H9 (cell line): ENCODE data around the gene GRIN3B. TPM values are rescaled to one million over a fixed set of nuclear protein-coding genes. Genes with fewer than 3 reads are reported as not detected.

Experiments used
- DNase-seq: peaks from one replicate; pipeline ENCODE4 v3.0.0-alpha.2; 2017
- H2AFZ ChIP-seq: one replicate; pipeline ENCODE4 v1.6.1; 2013; ENCODE audit warnings: mild to moderate bottlenecking, low read length, control low read depth, moderate library complexity
- H2AK5ac ChIP-seq: 2 replicates; pipeline ENCODE4 v1.6.1; 2013; ENCODE audit warnings: low read length, control low read depth, mixed read lengths; ENCODE audit not compliant: insufficient read length
- H2BK120ac ChIP-seq: one replicate; pipeline ENCODE4 v1.6.1; 2013; ENCODE audit warnings: low read depth, mild to moderate bottlenecking, low read length, control low read depth, inconsistent platforms; ENCODE audit not compliant: poor library complexity, severe bottlenecking
- H2BK12ac ChIP-seq: 2 replicates; pipeline ENCODE4 v1.6.1; 2013; ENCODE audit warnings: low read length, control low read depth, mixed read lengths, low read depth; ENCODE audit not compliant: insufficient read length
- H2BK15ac ChIP-seq: 2 replicates; pipeline ENCODE4 v1.6.1; 2013; ENCODE audit warnings: low read depth, low read length, control low read depth
- H2BK20ac ChIP-seq: one replicate; pipeline ENCODE4 v1.6.1; 2013; ENCODE audit warnings: low read depth, mild to moderate bottlenecking, low read length, control low read depth, inconsistent platforms; ENCODE audit not compliant: poor library complexity, severe bottlenecking
- H2BK5ac ChIP-seq: 2 replicates; pipeline ENCODE4 v1.6.1; 2013; ENCODE audit warnings: low read length, control low read depth, mixed read lengths; ENCODE audit not compliant: insufficient read length
- H3K14ac ChIP-seq: 2 replicates; pipeline ENCODE4 v1.6.1; 2013; ENCODE audit warnings: low read length, control low read depth; ENCODE audit not compliant: insufficient read depth
- H3K18ac ChIP-seq: 2 replicates; pipeline ENCODE4 v1.6.1; 2013; ENCODE audit warnings: low read depth, mild to moderate bottlenecking, mixed read lengths, low read length, control low read depth; ENCODE audit not compliant: insufficient read length
- H3K23ac ChIP-seq: 2 replicates; pipeline ENCODE4 v1.6.1; 2013; ENCODE audit warnings: low read length, control low read depth, mixed read lengths, low read depth; ENCODE audit not compliant: insufficient read length
- H3K23me2 ChIP-seq: 2 replicates; pipeline ENCODE4 v1.6.1; 2013; ENCODE audit warnings: low read depth, mild to moderate bottlenecking, mixed read lengths, low read length, control low read depth; ENCODE audit not compliant: insufficient read length, poor library complexity, severe bottlenecking
- H3K27ac ChIP-seq: 2 replicates; pipeline ENCODE4 v1.5.1; 2013; ENCODE audit warnings: low read length, control low read depth, mixed read lengths, low read depth; ENCODE audit not compliant: insufficient read length
- H3K27me3 ChIP-seq: 2 replicates; pipeline ENCODE4 v1.6.1; 2013; ENCODE audit warnings: low read length, control low read depth, inconsistent platforms; ENCODE audit not compliant: insufficient read depth
- H3K4ac ChIP-seq: 2 replicates; pipeline ENCODE4 v1.6.1; 2013; ENCODE audit warnings: low read depth, mild to moderate bottlenecking, control low read depth, inconsistent platforms, low read length, moderate library complexity
- H3K4me1 ChIP-seq: 2 replicates; pipeline ENCODE4 v1.6.1; 2013; ENCODE audit warnings: low read length, control low read depth, inconsistent platforms; ENCODE audit not compliant: insufficient read depth
- H3K4me2 ChIP-seq: 2 replicates; pipeline ENCODE4 v1.6.1; 2013; ENCODE audit warnings: low read length, control low read depth, mixed read lengths; ENCODE audit not compliant: insufficient read length, insufficient read depth
- H3K56ac ChIP-seq: 2 replicates; pipeline ENCODE4 v1.6.1; 2013; ENCODE audit warnings: low read depth, mild to moderate bottlenecking, mixed read lengths, low read length, control low read depth; ENCODE audit not compliant: insufficient read length
- H3K79me1 ChIP-seq: 2 replicates; pipeline ENCODE4 v1.6.1; 2013; ENCODE audit warnings: low read depth, mild to moderate bottlenecking, moderate library complexity, low read length, control low read depth, inconsistent platforms; ENCODE audit not compliant: insufficient read depth, poor library complexity, severe bottlenecking
- H3K79me2 ChIP-seq: 2 replicates; pipeline ENCODE4 v1.6.1; 2013; ENCODE audit warnings: low read length, control low read depth, inconsistent platforms; ENCODE audit not compliant: insufficient read depth
- H3K9ac ChIP-seq: 2 replicates; pipeline ENCODE4 v1.6.1; 2013; ENCODE audit warnings: low read length, control low read depth, mixed read lengths; ENCODE audit not compliant: insufficient read length; ENCODE audit errors: extremely low read depth
- H3K9me3 ChIP-seq: one replicate; pipeline ENCODE4 v1.6.1; 2013; ENCODE audit warnings: low read depth, low read length, inconsistent platforms; ENCODE audit not compliant: control insufficient read depth
- H3T11ph ChIP-seq: one replicate; pipeline ENCODE4 v1.6.1; 2013; ENCODE audit warnings: mild to moderate bottlenecking, low read length, control low read depth, inconsistent platforms
- H4K20me1 ChIP-seq: one replicate; pipeline ENCODE4 v1.6.1; 2013; ENCODE audit not compliant: control insufficient read depth, insufficient read length, insufficient read depth
- H4K5ac ChIP-seq: 2 replicates; pipeline ENCODE4 v1.6.1; 2013; ENCODE audit warnings: low read depth, mild to moderate bottlenecking, mixed read lengths, low read length, control low read depth; ENCODE audit not compliant: insufficient read length
- H4K8ac ChIP-seq: replicated peaks from 2 replicates; pipeline ENCODE4 v1.6.1; 2013; ENCODE audit warnings: low read length, control low read depth, mixed read lengths, low read depth; ENCODE audit not compliant: insufficient read length
- H4K91ac ChIP-seq: 2 replicates; pipeline ENCODE4 v1.6.1; 2013; ENCODE audit warnings: low read depth, mild to moderate bottlenecking, moderate library complexity, mixed read lengths, low read length, control low read depth; ENCODE audit not compliant: insufficient read length
- H3K27ac Mint-ChIP-seq, 3 experiments: 2 replicates in 2 of 3; 3 replicates in 1 of 3; pipeline ENCODE4 v1.8.0; 2020 to 2021; ENCODE audit warnings: mixed read lengths in 3 of 3, mild to moderate bottlenecking in 1 of 3, moderate library complexity in 1 of 3
- H3K27me3 Mint-ChIP-seq: 2 replicates; pipeline ENCODE4 v1.8.0; 2021; ENCODE audit warnings: low read depth, mild to moderate bottlenecking, moderate library complexity, mixed read lengths
- H3K36me3 Mint-ChIP-seq, 3 experiments: 2 replicates in 2 of 3; 3 replicates in 1 of 3; pipeline ENCODE4 v1.8.0; 2020 to 2021; ENCODE audit warnings: low read depth in 3 of 3, mixed read lengths in 3 of 3; ENCODE audit not compliant: insufficient read depth in 1 of 3
- H3K4me1 Mint-ChIP-seq, 2 experiments: 2 replicates each; pipeline ENCODE4 v1.8.0; 2020; ENCODE audit warnings: mixed read lengths in 2 of 2
- H3K4me3 Mint-ChIP-seq, 2 experiments: 2 replicates in 1 of 2; 3 replicates in 1 of 2; pipeline ENCODE4 v1.8.0; 2020 to 2021; ENCODE audit warnings: mild to moderate bottlenecking in 2 of 2, mixed read lengths in 2 of 2, moderate library complexity in 1 of 2
- H3K9me3 Mint-ChIP-seq, 2 experiments: 2 replicates in 1 of 2; 3 replicates in 1 of 2; pipeline ENCODE4 v1.8.0; 2020; ENCODE audit warnings: mild to moderate bottlenecking in 2 of 2, mixed read lengths in 2 of 2, moderate library complexity in 1 of 2
- WGBS: extraction: QIAGEN DNeasy Blood & Tissue Kit; methylation state at CpG from one replicate; pipeline ENCODE4 v1.1.7; 2013; ENCODE audit warnings: missing lambda C conversion rate, low lambda C conversion rate, mixed read lengths; ENCODE audit not compliant: insufficient read length; ENCODE audit errors: extremely low coverage; 5-methylcytosine and 5-hydroxymethylcytosine counted together
- total RNA-seq: library from RNA; stranded (reverse); gene quantifications from 2 replicates; pipeline ENCODE4 v1.2.1, GENCODE V29; 2021
- TF ChIP-seq, protein P1 (sequence below): fragments of 200-600 bp; sonication (generic); conservative IDR thresholded peaks from 3 replicates; pipeline ENCODE4 v1.8.0; 2021; ENCODE audit warnings: antibody characterized with exemption, mild to moderate bottlenecking

GRIN3B gene
- total RNA-seq, 1 experiment from 2014 or later: 1.0 TPM

- H3K23me2 ChIP-seq: no peaks in the 10 kb centered on the region
- H3K18ac ChIP-seq: no peak overlapping the region
- no peak overlapping the region for H3K23ac ChIP-seq
- no peaks in the 10 kb centered on the region for H3K9me3 ChIP-seq
- no peak overlapping the region for H4K5ac ChIP-seq
- no peak for DNase-seq
- Mint-ChIP-seq H3K4me3 (no peak overlapping the region), H3K27me3 (peaks cover 8% of the 10 kb centered on the region), H3K27ac (peak overlapping the region in 2 of 3 experiments; percentile 39 to 59; a peak in 2 of 7 replicates), H3K9me3 (no peaks in the 10 kb centered on the region), H3K36me3 (peaks cover 0 to 20% (median 18%) of the 10 kb centered on the region in 3 experiments; a peak in 5 of 7 replicates), H3K4me1 (no peaks in the 10 kb centered on the region)
- WGBS: no CpG with 5 or more reads among the region's 27 CpGs
- H3K4ac ChIP-seq: no peak overlapping the region
- no peak overlapping the region for H2BK120ac ChIP-seq
- no peak overlapping the region for H4K91ac ChIP-seq
- H3K27ac ChIP-seq: no peak overlapping the region
- H3K14ac ChIP-seq: no peak overlapping the region
- H3K79me1 ChIP-seq: no peaks in the 10 kb centered on the region
- no peak overlapping the region for H3K4me2 ChIP-seq
- no peak overlapping the region for H3K9ac ChIP-seq
- no peaks in the 10 kb centered on the region for H4K20me1 ChIP-seq
- no peaks in the 10 kb centered on the region for H3K27me3 ChIP-seq
- no peak overlapping the region for H2BK5ac ChIP-seq
- no peak overlapping the region for H4K8ac ChIP-seq
- H2BK15ac ChIP-seq: no peak overlapping the region
- no peak overlapping the region for H2AK5ac ChIP-seq
- H2AFZ ChIP-seq: no peak overlapping the region
- H3K56ac ChIP-seq: no peak overlapping the region
- TF ChIP-seq, protein P1, sequence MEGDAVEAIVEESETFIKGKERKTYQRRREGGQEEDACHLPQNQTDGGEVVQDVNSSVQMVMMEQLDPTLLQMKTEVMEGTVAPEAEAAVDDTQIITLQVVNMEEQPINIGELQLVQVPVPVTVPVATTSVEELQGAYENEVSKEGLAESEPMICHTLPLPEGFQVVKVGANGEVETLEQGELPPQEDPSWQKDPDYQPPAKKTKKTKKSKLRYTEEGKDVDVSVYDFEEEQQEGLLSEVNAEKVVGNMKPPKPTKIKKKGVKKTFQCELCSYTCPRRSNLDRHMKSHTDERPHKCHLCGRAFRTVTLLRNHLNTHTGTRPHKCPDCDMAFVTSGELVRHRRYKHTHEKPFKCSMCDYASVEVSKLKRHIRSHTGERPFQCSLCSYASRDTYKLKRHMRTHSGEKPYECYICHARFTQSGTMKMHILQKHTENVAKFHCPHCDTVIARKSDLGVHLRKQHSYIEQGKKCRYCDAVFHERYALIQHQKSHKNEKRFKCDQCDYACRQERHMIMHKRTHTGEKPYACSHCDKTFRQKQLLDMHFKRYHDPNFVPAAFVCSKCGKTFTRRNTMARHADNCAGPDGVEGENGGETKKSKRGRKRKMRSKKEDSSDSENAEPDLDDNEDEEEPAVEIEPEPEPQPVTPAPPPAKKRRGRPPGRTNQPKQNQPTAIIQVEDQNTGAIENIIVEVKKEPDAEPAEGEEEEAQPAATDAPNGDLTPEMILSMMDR: no peak
- no peak overlapping the region for H2BK20ac ChIP-seq
- H2BK12ac ChIP-seq: no peak overlapping the region
- H3K79me2 ChIP-seq: 0 out of 2 replicates have a peak, but pooled peaks cover 2% of the 10 kb centered on the region
- no peaks in the 10 kb centered on the region for H3K4me1 ChIP-seq
- H3T11ph ChIP-seq: no peak overlapping the region
Measured at GRCh38 chr19:1006711-1007398, 6.6 kb downstream of the GRIN3B start.
